Fibroblast of the aortic adventitia (primary cell): ENCODE measurements around the gene CFDP1. TPM values are rescaled to one million over a fixed set of nuclear protein-coding genes. Genes with fewer than 3 reads are reported as not detected.

Source experiments
- DNase-seq: peaks from one replicate; pipeline ENCODE4 v3.0.0-alpha.2; 2010; ENCODE audit warnings: low read depth
- H3K4me3 ChIP-seq: 2 replicates; pipeline ENCODE4 v1.5.1; 2011; ENCODE audit warnings: low read depth, mild to moderate bottlenecking, control low read depth, low read length, moderate library complexity
- CTCF ChIP-seq: IDR thresholded peaks from 2 replicates; pipeline ENCODE4 v1.5.1; 2011; ENCODE audit warnings: mild to moderate bottlenecking, low read length, control low read depth, inconsistent platforms; ENCODE audit not compliant: insufficient read depth
- total RNA-seq: library from RNA; depleted of rRNA; stranded (reverse); fragments of >200 nt; gene quantifications from 2 replicates; pipeline ENCODE4 v1.2.3, GENCODE V29; 2012; ENCODE audit warnings: low replicate concordance

CFDP1 gene
- total RNA-seq, 1 donor: 47.0 TPM

GRCh38 chr16:75257886-75258806 lies 175.2 kb downstream of the CFDP1 start:
- no peak for DNase-seq
- H3K4me3 ChIP-seq: no peak overlapping the region
- TF ChIP-seq CTCF: no peak

DNA sequence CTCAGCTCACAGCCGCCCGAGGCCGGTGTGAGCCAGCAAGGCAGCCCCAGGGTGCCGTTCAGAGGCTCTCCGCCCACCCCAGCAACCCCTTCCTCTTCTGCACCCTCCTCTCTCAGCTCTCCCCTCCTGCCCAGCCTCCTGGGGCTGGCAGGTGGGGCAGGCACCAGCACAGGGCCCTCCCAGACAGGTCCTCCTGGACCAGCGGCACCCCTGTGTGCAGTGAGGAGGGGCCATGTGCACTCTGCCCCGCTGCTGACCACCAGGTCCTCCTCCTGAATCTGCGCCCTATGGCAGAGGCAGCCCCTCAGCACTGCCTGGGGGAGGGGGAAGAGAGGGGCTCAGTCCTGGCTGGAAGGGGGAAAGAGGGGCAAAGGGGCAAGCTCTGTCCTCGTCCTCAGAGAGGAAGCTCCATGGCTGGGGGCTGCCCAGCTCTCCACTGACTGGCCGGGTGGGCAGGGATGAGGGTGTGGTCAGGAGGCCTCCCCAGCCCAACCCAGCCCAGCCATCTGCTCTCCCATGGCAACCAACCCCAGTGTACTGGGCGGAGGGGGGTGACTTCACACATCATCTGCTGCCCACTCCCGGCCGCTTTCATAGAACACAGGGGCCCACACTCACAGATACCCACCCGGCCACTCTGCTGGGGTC lies 176.5 kb downstream of the CFDP1 start:
- H3K4me3 ChIP-seq: no peak overlapping the region
- DNase-seq: peak; percentile 47
- TF ChIP-seq CTCF: no peak

DNA sequence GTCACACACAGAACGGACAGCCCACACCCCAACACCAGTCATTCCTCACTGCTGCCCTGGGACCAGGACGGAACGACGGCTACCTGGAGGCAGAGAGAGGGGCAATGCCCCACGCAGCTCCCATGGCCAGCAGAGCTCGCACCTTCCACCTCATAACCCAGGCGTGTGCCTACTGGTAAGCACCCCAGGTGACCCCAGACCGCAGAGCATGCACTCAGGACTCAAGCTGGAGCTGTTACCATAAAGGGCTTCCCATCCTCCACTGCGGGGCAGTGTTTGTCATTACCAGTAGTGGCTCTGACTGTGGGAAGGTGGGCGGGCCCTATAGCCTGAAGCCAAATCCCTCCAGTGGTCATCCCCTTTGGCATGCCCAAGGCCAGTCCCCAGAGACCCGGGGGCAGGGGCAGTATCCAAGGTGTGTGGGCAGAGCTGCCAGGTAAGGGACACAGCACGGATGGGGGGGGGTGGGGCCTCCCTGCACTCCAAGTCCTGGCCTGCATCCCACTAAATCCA lies 177.2 kb downstream of the CFDP1 start:
- no peak for TF ChIP-seq CTCF
- no peak overlapping the region for H3K4me3 ChIP-seq
- peak; percentile 22 for DNase-seq

DNA sequence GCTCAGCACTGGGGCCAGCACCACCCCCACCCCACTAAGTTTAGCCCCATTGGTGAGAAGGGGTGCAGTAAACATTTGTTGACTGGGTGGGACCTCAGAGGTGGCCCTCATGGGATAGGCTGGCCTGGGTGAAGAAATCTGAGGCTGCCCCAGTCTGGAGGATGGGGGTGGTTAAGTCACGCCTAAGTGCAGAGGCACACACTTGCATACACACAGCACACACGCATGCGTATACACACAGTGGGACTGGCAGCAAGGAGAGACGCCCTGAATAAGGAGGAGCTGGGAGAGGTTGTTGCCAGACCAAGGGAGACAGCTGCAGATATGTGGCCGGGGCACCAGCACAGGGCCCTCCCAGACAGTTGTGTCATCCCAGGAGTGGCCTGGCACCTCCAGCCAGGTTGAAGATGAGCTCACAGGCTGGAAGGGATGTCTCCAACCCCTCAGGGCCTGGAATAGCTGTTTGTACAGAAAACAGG lies 178.9 kb downstream of the CFDP1 start:
- no peak for TF ChIP-seq CTCF
- DNase-seq: peak; percentile 36
- H3K4me3 ChIP-seq: no peak overlapping the region

GRCh38 chr16:75252946-75253911 lies 180.1 kb downstream of the CFDP1 start:
- peak; percentile 69 for DNase-seq
- TF ChIP-seq CTCF: no peak
- peak overlapping the region; percentile 9 for H3K4me3 ChIP-seq
